ENCODE results near the gene LARP4B. TPM values are rescaled to one million over a fixed set of nuclear protein-coding genes. Genes with fewer than 3 reads are reported as not detected.

Gene LARP4B
- polyA plus RNA-seq, 1 donor from 2014 or later = 14.2 TPM

DNA sequence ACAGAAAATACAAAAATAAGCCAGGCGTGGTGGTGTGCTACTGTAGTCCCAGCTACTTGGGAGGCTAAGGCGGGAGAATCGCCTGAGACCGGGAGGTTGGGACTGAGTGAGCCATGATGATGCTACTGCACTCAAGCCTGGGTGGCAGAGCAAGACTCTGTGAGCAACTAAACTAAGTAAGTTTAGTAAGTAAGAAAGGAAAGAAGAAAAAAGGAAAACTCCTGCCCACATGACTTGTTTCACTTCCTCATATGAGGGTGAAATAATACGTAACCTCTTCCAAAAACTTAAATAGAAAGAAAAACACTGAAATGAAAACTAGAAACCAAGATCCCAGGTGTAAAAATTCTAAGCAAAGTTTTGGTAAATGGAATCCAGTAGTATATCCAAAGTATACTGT is 79.6 kb downstream of the LARP4B start:
- Histone ChIP-seq H3K27ac (ENCODE audit: low read length) (no peak overlapping the region), H3K4me2 (ENCODE audit: low read length) (no peak overlapping the region), H4K20me1 (ENCODE audit: insufficient read depth) (no peaks in the 10 kb centered on the region), H3F3A (ENCODE audit: insufficient read depth, low read length, poor library complexity, severe bottlenecking) (no peaks in the 10 kb centered on the region), H3K9ac (ENCODE audit: low read length) (no peak overlapping the region), H3K9me3 (ENCODE audit: low read length) (no peaks in the 10 kb centered on the region), H3K79me2 (replicated peaks; ENCODE audit: insufficient read depth, low read length) (peaks cover 4% of the 10 kb centered on the region), H3K4me3 (ENCODE audit: low read length) (no peak overlapping the region), H3K36me3 (ENCODE audit: insufficient read depth, low read length) (peaks cover 4% of the 10 kb centered on the region), H3K27me3 (ENCODE audit: insufficient read depth, low read depth, low read length) (no peaks in the 10 kb centered on the region), H3K9me2 (ENCODE audit: insufficient read depth, low read length) (no peaks in the 10 kb centered on the region), H2AFZ (ENCODE audit: low read depth, low read length) (no peak overlapping the region)
- TF ChIP-seq SMC3 (conservative IDR thresholded peaks at IDR 0.05; ENCODE audit: poor library complexity) (no peak), MXI1 (conservative IDR thresholded peaks at IDR 0.05; ENCODE audit: poor library complexity, severe bottlenecking) (no peak), RAD21 (conservative IDR thresholded peaks at IDR 0.05) (no peak), POLR2AphosphoS5 (IDR thresholded peaks at IDR 0.05) (no peak), EP300 (conservative IDR thresholded peaks at IDR 0.05; ENCODE audit: poor library complexity, severe bottlenecking) (no peak), EZH2 (IDR thresholded peaks at IDR 0.05; ENCODE audit: borderline replicate concordance, insufficient read depth, low read length, poor library complexity, severe bottlenecking) (no peak), TAF1 (IDR thresholded peaks at IDR 0.05; ENCODE audit: low read depth) (no peak)
- TF ChIP-seq, protein P1, sequence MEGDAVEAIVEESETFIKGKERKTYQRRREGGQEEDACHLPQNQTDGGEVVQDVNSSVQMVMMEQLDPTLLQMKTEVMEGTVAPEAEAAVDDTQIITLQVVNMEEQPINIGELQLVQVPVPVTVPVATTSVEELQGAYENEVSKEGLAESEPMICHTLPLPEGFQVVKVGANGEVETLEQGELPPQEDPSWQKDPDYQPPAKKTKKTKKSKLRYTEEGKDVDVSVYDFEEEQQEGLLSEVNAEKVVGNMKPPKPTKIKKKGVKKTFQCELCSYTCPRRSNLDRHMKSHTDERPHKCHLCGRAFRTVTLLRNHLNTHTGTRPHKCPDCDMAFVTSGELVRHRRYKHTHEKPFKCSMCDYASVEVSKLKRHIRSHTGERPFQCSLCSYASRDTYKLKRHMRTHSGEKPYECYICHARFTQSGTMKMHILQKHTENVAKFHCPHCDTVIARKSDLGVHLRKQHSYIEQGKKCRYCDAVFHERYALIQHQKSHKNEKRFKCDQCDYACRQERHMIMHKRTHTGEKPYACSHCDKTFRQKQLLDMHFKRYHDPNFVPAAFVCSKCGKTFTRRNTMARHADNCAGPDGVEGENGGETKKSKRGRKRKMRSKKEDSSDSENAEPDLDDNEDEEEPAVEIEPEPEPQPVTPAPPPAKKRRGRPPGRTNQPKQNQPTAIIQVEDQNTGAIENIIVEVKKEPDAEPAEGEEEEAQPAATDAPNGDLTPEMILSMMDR (IDR thresholded peaks at IDR 0.05; ENCODE audit: poor library complexity, severe bottlenecking) = no peak
- TF ChIP-seq, protein P2, sequence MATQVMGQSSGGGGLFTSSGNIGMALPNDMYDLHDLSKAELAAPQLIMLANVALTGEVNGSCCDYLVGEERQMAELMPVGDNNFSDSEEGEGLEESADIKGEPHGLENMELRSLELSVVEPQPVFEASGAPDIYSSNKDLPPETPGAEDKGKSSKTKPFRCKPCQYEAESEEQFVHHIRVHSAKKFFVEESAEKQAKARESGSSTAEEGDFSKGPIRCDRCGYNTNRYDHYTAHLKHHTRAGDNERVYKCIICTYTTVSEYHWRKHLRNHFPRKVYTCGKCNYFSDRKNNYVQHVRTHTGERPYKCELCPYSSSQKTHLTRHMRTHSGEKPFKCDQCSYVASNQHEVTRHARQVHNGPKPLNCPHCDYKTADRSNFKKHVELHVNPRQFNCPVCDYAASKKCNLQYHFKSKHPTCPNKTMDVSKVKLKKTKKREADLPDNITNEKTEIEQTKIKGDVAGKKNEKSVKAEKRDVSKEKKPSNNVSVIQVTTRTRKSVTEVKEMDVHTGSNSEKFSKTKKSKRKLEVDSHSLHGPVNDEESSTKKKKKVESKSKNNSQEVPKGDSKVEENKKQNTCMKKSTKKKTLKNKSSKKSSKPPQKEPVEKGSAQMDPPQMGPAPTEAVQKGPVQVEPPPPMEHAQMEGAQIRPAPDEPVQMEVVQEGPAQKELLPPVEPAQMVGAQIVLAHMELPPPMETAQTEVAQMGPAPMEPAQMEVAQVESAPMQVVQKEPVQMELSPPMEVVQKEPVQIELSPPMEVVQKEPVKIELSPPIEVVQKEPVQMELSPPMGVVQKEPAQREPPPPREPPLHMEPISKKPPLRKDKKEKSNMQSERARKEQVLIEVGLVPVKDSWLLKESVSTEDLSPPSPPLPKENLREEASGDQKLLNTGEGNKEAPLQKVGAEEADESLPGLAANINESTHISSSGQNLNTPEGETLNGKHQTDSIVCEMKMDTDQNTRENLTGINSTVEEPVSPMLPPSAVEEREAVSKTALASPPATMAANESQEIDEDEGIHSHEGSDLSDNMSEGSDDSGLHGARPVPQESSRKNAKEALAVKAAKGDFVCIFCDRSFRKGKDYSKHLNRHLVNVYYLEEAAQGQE (IDR thresholded peaks at IDR 0.05; ENCODE audit: borderline replicate concordance) = no peak

DNA sequence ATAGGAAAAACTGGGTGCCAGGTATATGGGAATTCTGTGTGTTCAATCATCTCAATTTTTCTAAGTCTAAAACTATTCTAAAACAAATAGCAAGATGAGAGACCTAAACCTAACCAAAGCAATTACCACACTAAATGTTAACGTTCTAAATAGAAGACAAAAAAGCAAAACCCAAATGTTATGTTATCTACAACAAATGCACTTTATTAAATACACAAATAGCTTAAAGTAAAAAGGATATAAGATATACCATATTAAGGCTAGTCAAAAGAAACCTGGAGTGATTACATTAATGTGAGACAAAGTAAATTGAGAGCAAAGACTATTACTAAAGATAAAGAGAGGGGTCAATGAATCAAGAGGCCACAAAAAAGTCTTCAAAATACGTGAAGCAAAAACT is 81.4 kb downstream of the LARP4B start:
- no peak overlapping the region for H3K27ac ChIP-seq (ENCODE audit: low read length)
- TF ChIP-seq SMC3 (conservative IDR thresholded peaks at IDR 0.05; ENCODE audit: poor library complexity) (no peak), TAF1 (IDR thresholded peaks at IDR 0.05; ENCODE audit: low read depth) (no peak), POLR2AphosphoS5 (IDR thresholded peaks at IDR 0.05) (no peak), EZH2 (IDR thresholded peaks at IDR 0.05; ENCODE audit: borderline replicate concordance, insufficient read depth, low read length, poor library complexity, severe bottlenecking) (no peak)
- TF ChIP-seq, protein P2 (IDR thresholded peaks at IDR 0.05; ENCODE audit: borderline replicate concordance) = no peak
- no peaks in the 10 kb centered on the region for H3F3A ChIP-seq (ENCODE audit: insufficient read depth, low read length, poor library complexity, severe bottlenecking)
- H3K9me3 ChIP-seq (ENCODE audit: low read length) = no peaks in the 10 kb centered on the region
- peaks cover 4% of the 10 kb centered on the region for H3K79me2 ChIP-seq (replicated peaks; ENCODE audit: insufficient read depth, low read length)
- no peak overlapping the region for H3K4me3 ChIP-seq (ENCODE audit: low read length)
- H3K36me3 ChIP-seq (ENCODE audit: insufficient read depth, low read length) = peaks cover 4% of the 10 kb centered on the region
- no peak overlapping the region for H3K4me2 ChIP-seq (ENCODE audit: low read length)
- no peak overlapping the region for H2AFZ ChIP-seq (ENCODE audit: low read depth, low read length)
- no peaks in the 10 kb centered on the region for H3K27me3 ChIP-seq (ENCODE audit: insufficient read depth, low read depth, low read length)
- no peaks in the 10 kb centered on the region for H4K20me1 ChIP-seq (ENCODE audit: insufficient read depth)
- no peak overlapping the region for H3K9ac ChIP-seq (ENCODE audit: low read length)
- no peaks in the 10 kb centered on the region for H3K9me2 ChIP-seq (ENCODE audit: insufficient read depth, low read length)
